ENCODE measurements around the gene MRAP.

The MRAP gene

DNA sequence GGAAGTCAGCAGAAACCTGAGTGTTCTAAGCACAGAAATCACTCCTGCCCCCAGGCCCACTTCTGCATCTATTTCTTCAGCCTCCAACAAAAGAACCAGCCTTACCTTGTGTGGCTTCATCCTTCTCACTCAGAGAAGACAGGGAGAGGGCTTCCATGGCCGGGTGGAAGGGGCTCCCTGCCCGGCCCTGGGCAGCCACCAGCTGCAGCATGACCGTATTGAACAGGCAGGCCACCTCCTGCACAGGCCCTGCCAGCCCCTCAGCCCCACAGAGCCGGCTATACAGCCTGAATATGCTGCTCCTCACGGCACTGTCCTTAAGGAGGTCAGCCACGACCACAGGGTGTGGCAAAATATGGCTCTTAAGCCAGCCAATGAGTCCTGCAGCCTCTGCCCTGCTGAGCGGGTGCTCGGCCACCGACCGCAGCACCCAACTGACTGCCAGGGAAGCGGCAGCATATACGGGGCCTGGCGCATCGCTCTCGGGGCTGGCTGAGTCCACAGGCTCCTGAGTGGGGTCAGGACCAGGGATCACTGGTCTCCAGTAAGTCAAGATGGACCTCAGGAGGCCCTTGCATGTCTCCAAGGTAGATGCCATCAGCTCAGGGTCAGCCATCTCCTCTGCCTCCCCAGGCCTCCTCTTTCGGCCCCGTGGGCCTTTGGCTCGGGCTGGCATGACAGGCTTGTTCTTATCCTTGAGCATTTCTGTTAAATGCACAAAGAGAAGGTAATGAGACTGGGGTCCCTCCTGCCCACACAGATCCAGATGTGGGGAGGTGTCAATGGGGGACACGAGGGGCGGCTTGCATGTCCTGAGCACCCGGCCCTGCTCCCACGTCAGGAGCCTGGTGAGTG lies 17.9 kb downstream of the MRAP start:
- no peak overlapping the region for H3K27ac ChIP-seq
- TF ChIP-seq, protein P1, sequence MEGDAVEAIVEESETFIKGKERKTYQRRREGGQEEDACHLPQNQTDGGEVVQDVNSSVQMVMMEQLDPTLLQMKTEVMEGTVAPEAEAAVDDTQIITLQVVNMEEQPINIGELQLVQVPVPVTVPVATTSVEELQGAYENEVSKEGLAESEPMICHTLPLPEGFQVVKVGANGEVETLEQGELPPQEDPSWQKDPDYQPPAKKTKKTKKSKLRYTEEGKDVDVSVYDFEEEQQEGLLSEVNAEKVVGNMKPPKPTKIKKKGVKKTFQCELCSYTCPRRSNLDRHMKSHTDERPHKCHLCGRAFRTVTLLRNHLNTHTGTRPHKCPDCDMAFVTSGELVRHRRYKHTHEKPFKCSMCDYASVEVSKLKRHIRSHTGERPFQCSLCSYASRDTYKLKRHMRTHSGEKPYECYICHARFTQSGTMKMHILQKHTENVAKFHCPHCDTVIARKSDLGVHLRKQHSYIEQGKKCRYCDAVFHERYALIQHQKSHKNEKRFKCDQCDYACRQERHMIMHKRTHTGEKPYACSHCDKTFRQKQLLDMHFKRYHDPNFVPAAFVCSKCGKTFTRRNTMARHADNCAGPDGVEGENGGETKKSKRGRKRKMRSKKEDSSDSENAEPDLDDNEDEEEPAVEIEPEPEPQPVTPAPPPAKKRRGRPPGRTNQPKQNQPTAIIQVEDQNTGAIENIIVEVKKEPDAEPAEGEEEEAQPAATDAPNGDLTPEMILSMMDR (conservative IDR thresholded peaks at IDR 0.05) = no peak

DNA sequence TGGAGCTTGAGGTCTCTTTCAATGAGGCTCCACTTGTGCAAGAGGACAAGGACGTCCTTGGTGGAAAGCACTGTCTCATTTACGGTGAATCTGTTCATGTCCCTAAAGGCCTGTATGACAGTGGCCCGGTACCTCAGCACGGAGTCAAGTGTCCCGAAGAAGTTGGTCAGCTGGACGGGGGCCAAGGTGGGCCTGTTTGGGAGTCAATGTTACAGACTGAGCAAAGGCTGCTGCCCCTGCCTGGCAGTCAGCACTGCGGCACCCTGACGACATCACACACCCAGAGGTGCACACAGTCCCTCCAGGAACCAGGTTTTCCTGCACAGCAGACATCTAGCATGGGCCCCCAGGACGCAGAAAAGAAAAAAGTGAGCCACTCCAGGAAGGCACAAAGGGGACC lies 19.1 kb downstream of the MRAP start:
- H3K27ac ChIP-seq = no peak overlapping the region
- TF ChIP-seq, protein P1 (conservative IDR thresholded peaks at IDR 0.05) = no peak

DNA sequence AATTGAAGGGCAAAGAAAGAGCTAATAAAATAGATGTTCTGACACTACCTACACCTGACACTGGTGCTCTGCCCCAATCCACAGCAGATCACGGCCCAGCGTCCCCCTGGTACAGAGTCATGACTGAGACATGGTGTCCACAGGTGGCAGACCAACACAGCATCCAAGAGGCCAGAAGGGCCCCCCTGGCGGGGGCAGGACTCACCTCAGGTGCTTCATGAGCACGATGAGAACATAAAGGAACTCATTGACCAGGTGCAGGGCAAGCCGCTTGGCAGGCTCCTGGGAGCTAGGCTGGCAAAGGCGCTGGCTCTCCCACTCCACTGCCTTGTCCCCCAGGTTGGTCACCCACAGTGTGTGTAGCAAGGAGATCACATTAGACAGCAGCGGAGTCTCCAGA lies 20.4 kb downstream of the MRAP start:
- TF ChIP-seq, protein P1 (conservative IDR thresholded peaks at IDR 0.05) = no peak
- H3K27ac ChIP-seq = no peak overlapping the region

DNA sequence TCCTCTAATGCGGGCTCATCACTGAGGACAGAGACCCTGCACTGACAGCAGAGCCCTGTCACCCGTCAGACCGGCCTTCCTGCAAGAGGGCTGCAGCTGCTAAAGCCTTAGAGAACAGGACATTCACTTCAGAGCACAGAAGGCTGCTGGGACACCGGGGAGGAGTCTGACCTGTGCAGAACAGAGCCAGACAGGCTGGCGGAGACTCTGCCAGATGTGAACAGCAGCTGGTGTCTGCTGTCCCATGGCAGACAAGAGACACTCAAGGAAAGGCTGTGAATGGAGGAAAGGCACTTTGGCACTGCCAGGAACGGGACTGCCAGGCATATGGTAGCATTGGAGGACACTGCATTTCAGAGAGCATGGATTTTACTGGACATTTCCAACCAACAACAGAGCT lies 21.4 kb downstream of the MRAP start:
- no peak overlapping the region for H3K27ac ChIP-seq
- TF ChIP-seq, protein P1 (conservative IDR thresholded peaks at IDR 0.05) = no peak

DNA sequence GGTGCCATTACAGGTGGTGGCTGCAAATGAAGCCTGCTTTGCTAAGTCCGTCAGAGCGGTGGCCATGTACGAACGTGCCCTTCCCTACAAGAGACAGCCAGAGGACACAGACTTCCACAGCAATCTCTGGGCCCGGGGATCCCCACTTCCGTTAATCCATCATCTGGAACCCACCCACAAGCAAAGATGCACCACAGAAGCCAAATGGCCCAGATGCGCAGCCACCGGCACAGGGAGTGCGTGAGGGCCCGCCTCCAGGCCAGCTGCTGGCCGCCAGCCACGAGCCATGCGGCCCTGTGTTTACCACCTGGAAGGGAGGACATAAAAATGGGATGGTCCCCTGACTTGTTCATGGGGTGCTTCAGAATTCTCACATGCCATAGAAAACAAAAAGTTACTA lies 22.1 kb downstream of the MRAP start:
- TF ChIP-seq, protein P1 (conservative IDR thresholded peaks at IDR 0.05) = no peak
- H3K27ac ChIP-seq = no peak overlapping the region

DNA sequence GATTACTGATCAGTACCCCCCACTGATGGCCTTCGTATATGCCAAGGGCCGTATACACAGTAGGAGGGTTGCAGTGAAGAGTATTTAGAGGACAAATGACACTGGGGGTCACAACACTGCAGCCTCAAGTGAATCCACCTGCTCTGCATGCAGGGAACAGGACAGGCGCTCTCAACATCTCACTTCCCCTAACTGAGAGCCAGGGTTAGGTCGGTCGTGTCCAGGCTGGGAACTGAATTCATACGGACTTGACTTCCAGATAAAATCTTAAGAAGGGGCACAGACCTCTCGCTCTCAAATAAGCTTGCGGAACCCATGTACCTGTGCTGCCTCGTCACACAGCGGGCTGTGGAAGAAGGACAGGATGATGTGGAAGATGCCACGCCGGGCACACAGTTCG lies 22.8 kb downstream of the MRAP start:
- H3K27ac ChIP-seq = no peak overlapping the region
- TF ChIP-seq, protein P1 (conservative IDR thresholded peaks at IDR 0.05) = no peak

DNA sequence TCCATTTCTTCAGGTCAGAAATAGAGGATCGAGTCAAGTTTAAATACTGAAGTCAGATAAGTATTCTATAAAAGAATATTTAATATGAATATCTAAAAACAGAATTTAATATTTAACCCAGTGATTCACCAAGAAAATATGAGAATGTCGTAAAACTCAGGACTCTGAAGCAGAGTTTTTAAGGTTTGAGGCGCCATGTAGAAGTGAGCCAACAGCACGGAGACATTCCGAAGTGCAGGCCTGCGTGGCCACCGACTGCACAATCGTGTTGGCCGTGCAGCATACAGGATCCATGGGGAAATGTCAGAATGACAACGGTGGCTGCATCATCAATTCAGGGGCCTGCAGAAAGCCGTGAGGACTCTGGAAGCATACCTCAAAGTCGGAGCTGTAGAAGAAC lies 23.4 kb downstream of the MRAP start:
- TF ChIP-seq, protein P1 (conservative IDR thresholded peaks at IDR 0.05) = no peak
- H3K27ac ChIP-seq = no peak overlapping the region
